ENCODE measurements around the gene CDR2. TPM values are rescaled to one million over a fixed set of nuclear protein-coding genes. Genes with fewer than 3 reads are reported as not detected.

CDR2 gene
- total RNA-seq, 1 experiment from 2014 or later, result 35.7 TPM

DNA sequence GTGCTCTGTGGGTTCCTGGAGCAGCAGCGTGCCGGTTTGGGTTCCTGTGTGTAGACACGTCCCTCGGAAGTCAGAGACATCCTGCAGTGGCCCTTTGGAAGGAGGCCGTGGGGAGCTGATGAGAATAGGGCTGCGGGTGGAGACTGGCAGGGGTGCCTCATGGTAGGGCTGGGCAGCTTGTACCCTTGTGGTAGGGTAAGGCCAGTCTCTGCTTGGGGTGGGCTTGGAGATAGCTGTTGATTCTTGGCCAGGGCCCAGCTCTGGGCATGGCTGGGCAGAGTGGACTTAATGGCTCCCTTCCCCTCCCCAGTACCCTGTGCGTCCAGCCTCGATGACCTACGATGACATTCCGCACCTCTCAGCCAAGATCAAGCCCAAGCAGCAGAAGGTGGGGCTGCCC is 66.6 kb downstream of the CDR2 start:
- no peak overlapping the region for H3K4me3 ChIP-seq (ENCODE audit: low read depth in 2 of 2, low read length in 2 of 2)
- no peak for TF ChIP-seq SIN3A (IDR thresholded peaks at IDR 0.05; ENCODE audit: borderline replicate concordance, insufficient read depth, low read depth, low read length)
- no peak for TF ChIP-seq TCF7L2 (IDR thresholded peaks at IDR 0.05; ENCODE audit: low read depth, low read length)
- TF ChIP-seq, protein P1, sequence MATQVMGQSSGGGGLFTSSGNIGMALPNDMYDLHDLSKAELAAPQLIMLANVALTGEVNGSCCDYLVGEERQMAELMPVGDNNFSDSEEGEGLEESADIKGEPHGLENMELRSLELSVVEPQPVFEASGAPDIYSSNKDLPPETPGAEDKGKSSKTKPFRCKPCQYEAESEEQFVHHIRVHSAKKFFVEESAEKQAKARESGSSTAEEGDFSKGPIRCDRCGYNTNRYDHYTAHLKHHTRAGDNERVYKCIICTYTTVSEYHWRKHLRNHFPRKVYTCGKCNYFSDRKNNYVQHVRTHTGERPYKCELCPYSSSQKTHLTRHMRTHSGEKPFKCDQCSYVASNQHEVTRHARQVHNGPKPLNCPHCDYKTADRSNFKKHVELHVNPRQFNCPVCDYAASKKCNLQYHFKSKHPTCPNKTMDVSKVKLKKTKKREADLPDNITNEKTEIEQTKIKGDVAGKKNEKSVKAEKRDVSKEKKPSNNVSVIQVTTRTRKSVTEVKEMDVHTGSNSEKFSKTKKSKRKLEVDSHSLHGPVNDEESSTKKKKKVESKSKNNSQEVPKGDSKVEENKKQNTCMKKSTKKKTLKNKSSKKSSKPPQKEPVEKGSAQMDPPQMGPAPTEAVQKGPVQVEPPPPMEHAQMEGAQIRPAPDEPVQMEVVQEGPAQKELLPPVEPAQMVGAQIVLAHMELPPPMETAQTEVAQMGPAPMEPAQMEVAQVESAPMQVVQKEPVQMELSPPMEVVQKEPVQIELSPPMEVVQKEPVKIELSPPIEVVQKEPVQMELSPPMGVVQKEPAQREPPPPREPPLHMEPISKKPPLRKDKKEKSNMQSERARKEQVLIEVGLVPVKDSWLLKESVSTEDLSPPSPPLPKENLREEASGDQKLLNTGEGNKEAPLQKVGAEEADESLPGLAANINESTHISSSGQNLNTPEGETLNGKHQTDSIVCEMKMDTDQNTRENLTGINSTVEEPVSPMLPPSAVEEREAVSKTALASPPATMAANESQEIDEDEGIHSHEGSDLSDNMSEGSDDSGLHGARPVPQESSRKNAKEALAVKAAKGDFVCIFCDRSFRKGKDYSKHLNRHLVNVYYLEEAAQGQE (IDR thresholded peaks at IDR 0.05; ENCODE audit: insufficient read depth in 1 of 2, low read depth in 2 of 2, low read length in 1 of 2), result no peak
- no peak for TF ChIP-seq POLR2AphosphoS5 (IDR thresholded peaks at IDR 0.05; ENCODE audit: low read depth, low read length)
- TF ChIP-seq, protein P2, sequence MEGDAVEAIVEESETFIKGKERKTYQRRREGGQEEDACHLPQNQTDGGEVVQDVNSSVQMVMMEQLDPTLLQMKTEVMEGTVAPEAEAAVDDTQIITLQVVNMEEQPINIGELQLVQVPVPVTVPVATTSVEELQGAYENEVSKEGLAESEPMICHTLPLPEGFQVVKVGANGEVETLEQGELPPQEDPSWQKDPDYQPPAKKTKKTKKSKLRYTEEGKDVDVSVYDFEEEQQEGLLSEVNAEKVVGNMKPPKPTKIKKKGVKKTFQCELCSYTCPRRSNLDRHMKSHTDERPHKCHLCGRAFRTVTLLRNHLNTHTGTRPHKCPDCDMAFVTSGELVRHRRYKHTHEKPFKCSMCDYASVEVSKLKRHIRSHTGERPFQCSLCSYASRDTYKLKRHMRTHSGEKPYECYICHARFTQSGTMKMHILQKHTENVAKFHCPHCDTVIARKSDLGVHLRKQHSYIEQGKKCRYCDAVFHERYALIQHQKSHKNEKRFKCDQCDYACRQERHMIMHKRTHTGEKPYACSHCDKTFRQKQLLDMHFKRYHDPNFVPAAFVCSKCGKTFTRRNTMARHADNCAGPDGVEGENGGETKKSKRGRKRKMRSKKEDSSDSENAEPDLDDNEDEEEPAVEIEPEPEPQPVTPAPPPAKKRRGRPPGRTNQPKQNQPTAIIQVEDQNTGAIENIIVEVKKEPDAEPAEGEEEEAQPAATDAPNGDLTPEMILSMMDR (IDR thresholded peaks at IDR 0.05), result no peak
- no TSS peak for BruUV-seq (replicated peaks)

DNA sequence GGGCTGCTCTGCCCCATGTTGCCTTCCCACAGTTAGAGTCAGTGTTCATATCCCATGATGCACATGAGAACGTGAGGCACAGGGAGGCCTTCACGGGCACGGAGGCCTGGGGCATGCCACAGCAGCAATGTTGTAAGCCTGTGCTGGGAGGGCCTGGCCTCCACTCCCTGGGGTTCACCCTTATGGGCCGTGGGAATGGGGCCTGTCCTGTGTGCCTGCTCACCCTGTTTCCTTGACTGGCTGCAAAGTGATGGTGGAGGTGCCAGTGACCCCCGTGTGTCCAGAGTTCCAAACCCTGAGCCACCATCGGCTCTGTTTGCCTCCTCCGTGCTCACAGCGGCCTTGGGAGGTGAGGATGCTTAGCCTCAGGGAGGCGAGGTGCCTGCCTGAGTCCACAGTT is 67.6 kb downstream of the CDR2 start:
- no peak for TF ChIP-seq TCF7L2 (IDR thresholded peaks at IDR 0.05; ENCODE audit: low read depth, low read length)
- TF ChIP-seq, protein P1 (IDR thresholded peaks at IDR 0.05; ENCODE audit: insufficient read depth in 1 of 2, low read depth in 2 of 2, low read length in 1 of 2), result no peak
- DNase-seq (ENCODE audit: low read depth, low spot score) (no peak), ATAC-seq (no peak)
- H3K27ac ChIP-seq (ENCODE audit: low read length), result no peak overlapping the region
- H3K4me1 ChIP-seq (ENCODE audit: control insufficient read depth, insufficient read depth, low read length), result no peaks in the 10 kb centered on the region
- H3K36me3 ChIP-seq (ENCODE audit: control insufficient read depth, insufficient read depth, low read length), result no peaks in the 10 kb centered on the region; the same call in 1 of the 2 replicates
- no TSS peak for BruUV-seq (replicated peaks)
- CTCF ChIA-PET, result no interaction called here
- in situ Hi-C loops (cut with HindIII; ENCODE audit: low pct_unique_long_range_greater_than_20kb, low sequenced_read_pairs), result no loop called here
- POLR2A ChIA-PET, result no interaction called here
- no peaks in the 10 kb centered on the region for H3K27me3 ChIP-seq (ENCODE audit: control insufficient read depth, insufficient read depth, low read length)
- intact Hi-C loops (cut with micrococcal nuclease; ENCODE audit: unreplicated experiment), result no loop called here
- no peak overlapping the region for H3K4me3 ChIP-seq (ENCODE audit: low read depth in 2 of 2, low read length in 2 of 2)
- H3K9me3 ChIP-seq (ENCODE audit: control insufficient read depth, insufficient read depth, low read depth, low read length), result no peaks in the 10 kb centered on the region

More for the DNA sequence above, 66.6 kb downstream of the CDR2 start:
- Histone ChIP-seq H3K4me1 (ENCODE audit: control insufficient read depth, insufficient read depth, low read length) (no peaks in the 10 kb centered on the region), H3K27ac (ENCODE audit: low read length) (no peak overlapping the region), H3K9me3 (ENCODE audit: control insufficient read depth, insufficient read depth, low read depth, low read length) (no peaks in the 10 kb centered on the region), H3K36me3 (ENCODE audit: control insufficient read depth, insufficient read depth, low read length) (no peaks in the 10 kb centered on the region; the same call in 1 of the 2 replicates), H3K27me3 (ENCODE audit: control insufficient read depth, insufficient read depth, low read length) (no peaks in the 10 kb centered on the region)
- ChIA-PET CTCF (no interaction called here), POLR2A (no interaction called here)
- ATAC-seq, result no peak
- intact Hi-C loops (cut with micrococcal nuclease; ENCODE audit: unreplicated experiment) (no loop called here), in situ Hi-C loops (cut with HindIII; ENCODE audit: low pct_unique_long_range_greater_than_20kb, low sequenced_read_pairs) (no loop called here)
- no peak for DNase-seq (ENCODE audit: low read depth, low spot score)

All from Panc1 (cell line).